Inferior parietal cortex (tissue), 1 donor: Measurements from ENCODE around the gene SHROOM2.

ENCODE experiments used
- DNase-seq: peaks from one replicate; pipeline ENCODE4 v3.0.0-alpha.2; 2016; ENCODE audit errors: extremely low spot score

SHROOM2 gene

GRCh38 chrX:9862953-9863352 is 76.7 kb downstream of the SHROOM2 start:
- no peak for DNase-seq

DNA sequence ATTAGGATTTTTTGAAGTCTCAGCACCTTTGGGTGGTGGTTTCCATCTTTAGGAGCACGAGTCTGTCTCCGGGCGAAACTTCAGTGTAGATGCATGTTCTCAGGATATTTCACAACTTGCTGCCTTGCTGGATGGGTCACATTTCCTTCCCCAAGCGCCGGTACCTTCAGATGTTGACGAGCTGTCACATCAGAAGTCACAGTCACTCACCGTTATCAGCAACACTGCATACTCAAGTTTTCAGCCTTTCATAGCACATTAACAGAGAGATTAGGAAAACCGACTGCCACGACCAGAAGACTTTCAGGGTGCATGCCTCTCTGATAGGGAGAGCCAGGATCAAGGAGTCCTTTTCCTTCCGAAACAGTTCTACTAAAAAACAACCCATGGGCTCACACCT is 77.8 kb downstream of the SHROOM2 start:
- DNase-seq, result no peak

DNA sequence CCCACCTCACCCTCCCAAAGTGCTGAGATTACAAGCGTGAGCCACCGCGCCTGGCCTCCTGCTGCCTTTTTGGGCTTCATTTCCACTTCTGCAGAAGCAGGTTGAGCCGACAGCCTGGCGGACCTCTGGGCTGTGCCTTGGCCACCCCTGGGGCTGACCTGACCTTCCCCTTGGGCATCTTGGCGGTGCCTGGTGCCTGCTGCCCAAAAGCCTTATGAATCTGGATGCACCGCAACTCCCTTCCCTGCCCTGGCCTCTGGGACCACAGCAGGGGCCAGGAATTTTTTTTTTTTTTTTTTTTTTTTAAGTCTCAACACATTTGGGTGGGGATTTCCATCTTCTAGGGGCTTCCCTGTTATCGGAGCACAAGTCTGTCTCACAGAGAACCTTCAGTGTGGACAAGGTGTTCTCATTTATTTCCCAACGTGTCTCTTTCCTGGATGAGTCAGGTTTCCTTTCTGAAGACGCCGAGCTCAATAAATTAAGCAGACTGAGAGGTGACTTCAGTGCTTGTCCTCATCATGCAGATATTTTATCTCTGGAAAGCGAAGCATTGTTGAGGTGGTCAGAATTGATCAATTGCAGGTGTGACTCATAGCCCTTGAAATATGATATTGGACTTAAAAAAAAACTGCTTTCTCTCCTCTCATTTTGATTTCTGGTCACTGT is 79.7 kb downstream of the SHROOM2 start:
- DNase-seq, result no peak

DNA sequence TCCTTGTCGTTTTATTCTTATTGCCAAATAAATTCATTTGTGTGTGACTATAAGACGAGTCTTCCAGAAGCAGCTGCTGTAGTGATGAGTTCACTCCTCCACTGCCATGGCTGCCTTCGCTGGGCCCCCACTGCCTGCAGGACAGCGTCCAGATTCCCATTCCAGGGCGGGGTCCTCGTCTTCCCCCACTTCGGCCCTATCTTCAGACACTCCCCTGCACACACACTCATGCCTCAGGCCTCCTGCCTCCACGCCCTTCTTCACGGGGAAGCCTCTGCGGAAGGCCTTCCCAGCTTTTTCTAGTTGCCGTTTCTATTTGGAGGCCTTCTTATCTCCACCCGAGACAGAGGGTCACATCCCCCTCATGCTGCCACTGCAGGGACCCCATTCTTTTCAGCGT is 80.4 kb downstream of the SHROOM2 start:
- DNase-seq, result no peak

GRCh38 chrX:9867226-9867625 is 81.0 kb downstream of the SHROOM2 start:
- no peak for DNase-seq

DNA sequence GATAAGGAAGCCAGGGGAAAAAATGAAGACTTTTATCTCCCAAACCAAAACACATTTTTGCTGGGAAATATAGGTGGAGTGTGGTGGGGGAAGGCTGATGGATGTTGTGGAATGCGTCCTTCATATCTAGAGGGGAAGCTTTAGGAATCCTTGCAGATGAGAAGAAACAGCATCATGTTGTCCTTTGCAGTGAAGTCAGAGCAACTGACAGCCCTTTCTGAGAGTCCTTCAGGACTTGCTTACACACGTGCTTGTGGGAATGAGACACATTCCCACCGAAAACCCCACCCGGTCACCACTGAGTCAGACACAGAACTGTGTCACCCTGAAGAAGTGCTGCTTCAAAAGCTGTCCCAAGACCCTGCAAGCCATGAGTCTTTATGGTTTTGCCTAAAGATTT is 81.5 kb downstream of the SHROOM2 start:
- DNase-seq, result no peak

DNA sequence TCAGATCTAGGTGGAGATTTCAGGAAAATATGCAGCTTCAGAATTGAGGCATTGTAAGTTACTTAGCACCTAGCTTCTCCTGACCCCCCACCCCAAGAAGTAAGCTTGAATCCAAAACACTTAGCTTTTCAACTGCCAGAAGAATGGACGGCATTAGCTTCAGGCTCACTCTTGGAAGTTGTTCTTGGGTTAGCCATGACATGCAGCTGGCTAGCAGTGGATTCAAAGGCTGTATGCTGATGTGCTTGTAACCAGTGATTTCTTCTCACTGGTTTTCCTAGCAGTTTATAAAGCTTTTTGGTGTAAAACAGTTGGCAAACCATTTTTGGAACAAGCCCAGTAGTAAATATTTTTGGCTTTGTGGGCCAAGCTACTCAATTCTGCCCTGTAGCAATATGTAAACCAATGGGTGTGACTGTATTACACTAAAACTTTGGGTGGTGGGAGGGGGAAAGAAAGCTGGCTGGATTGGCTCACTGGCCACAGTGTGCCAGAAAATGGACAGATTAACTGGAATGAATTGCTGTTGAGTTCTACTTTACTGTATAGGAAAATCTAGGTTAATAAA is 85.6 kb downstream of the SHROOM2 start:
- no peak for DNase-seq

- DNase-seq, result no peak
These were observed 87.1 kb downstream of the SHROOM2 start for GRCh38 chrX:9873360-9873759.

DNA sequence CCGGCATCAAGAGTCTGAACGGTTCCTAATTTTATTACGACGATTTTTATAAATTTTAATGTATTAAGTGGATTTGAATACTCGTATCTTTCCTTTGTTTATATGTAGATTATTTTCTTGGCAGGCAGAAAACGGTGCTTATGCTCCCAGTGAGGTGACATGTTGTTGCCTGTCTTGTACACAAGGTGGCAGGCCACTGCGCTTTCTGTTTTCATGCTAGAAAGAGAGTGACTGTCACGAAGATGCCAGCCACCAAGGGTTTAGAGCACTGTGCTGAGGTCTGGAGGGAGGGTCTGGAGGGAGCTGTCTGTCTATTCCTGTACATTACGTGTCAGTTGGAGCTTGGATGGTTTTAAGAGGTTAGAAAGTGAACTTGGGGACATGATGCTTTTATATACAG is 87.7 kb downstream of the SHROOM2 start:
- DNase-seq, result peak; percentile 60

DNA sequence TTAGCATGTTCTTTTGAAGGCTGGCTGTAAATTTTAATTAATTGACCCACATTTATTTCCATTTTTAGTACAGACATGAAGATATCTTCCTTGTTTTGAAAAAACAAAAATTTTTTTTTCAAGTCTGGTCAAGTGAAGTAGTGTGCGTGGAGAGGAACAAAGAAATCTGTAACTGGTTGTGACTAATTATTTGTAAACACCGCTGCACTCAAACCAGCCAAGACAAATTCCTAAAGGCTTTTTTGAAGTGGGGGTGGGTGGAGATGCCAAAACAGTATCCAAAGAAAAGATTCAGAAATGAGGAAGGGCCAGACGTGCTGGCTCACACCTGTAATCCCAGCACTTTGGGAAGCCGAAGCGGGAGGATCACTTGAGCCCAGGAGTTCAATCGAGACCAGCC is 88.3 kb downstream of the SHROOM2 start:
- DNase-seq, result no peak

DNA sequence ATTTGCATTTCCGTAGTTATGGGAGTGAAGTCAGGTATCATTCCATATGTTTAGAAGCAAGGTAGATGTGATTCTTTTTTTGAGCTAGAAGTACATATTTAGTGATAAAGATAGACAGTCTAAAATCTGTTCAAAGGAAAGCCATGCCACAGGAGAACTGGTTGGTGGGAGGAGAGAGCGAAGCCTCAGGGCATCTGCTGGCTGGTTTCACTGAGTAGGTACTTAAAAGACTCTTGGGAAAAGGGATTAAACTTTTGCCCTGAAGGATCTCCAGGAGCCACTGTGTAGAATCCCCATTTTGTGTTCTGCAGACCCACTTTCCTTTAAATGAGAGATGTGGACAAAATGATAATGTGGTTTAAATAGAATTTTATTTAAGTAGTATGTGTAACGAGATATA is 89.6 kb downstream of the SHROOM2 start:
- DNase-seq, result no peak

DNA sequence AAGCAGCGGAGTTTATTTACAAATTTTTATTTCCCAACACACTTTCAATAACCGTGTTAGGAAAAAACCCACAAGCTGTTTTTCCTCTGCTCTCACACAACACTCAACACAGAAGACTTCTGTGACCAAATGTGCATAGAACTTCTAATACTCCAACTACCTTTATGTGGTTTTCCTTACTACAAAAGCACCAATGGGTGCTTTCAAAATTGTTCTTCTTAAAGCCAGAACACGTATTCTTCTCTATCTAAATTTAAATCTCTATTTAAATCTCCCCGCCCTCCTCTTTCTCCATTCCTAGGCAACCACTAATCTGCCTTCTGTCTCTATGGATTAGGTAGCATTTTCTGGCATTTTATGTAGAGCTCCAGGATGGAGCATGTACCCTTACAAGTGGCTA is 90.0 kb downstream of the SHROOM2 start:
- DNase-seq, result no peak

DNA sequence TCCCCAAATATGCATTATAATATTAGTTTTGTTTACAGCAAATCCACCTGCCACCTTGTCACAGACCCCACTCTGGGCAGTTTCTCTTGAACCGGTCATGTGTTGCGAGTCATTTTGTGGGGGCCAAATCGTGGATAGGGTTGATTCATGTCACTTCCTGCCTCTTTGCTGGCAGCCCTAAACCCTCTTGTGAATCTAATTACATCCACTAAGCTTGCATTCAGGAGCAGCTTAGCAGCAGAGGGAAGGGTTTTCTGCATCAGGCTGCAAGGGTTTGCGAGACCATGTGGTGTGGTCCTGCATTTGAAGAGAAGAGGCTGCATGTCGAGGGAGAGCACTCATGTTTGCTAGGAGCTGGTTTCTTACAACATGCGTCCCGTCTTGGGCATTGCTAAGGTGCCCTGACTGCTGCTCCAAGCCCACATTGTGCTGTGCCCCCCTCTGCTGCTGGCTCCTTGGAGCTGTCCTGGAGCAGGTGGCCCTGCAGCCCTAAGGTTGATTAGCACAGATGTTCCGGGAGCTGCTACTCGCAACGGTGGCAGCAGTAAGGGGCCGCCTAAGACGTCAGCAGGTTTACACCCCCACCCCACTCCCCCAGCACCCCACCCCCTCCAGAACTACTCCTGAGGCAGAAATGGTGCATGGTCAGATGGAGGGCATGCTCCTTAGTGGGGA is 92.1 kb downstream of the SHROOM2 start:
- DNase-seq, result no peak

GRCh38 chrX:9880237-9880636 is 94.0 kb downstream of the SHROOM2 start:
- no peak for DNase-seq

GRCh38 chrX:9880870-9881269 is 94.6 kb downstream of the SHROOM2 start:
- no peak for DNase-seq

- peak; percentile 26 for DNase-seq
These were observed 96.6 kb downstream of the SHROOM2 start for GRCh38 chrX:9882669-9883446.

DNA sequence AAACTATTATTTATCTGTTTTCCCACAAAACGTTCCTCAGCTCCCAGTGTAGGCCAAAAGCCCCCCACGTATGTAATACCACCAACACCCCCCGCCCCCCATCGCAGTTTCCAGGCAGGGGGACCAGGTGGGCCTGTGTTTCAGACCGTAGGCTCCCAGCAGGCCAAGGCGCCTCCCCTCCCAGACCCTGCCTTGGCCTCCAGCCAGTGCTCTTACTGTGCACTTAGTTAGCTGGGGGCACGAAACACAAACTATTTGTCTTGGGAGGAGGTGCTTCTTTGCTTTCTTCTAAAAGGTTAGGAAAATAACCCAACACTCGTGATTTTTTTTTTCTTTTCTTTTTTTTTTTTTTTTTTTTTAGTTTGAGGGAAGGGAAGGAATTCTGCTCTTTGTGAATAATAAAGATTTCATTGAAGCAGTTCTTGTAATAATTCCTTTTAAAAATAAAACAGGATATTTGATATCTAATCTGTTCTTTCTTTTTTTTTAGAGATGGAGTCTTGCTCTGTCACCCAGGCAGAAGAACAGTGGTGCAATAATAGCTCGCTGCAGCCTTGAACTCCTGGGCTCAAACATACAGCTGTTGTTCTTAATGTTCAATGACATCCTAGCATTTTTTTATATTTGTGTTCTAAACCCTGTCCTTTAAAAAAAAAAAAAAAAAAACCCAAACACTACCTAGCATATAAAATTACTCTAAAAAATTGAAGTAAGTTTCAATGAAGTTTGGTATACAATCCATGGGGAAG is 98.0 kb downstream of the SHROOM2 start:
- DNase-seq, result no peak

DNA sequence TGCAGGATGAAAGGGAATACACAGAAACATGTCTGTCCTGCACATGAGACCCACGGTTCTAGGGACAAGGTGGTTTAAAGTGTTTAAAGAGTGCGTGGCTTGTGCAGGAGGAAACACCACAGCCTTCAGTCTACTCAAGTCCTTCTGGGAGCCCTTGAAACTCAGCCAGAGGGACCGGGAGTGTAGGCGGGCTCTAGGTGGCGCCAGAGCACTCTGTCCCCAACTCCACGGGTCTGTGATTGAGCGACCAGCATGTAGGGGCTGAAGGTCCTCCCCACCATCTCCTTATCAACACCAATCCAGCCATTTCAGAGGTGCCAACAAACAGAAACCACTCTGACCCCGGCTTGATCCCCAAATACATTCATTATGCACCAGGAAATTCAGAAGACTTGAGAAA is 98.9 kb downstream of the SHROOM2 start:
- peak; percentile 69 for DNase-seq

GRCh38 chrX:9887659-9888297 is 101.5 kb downstream of the SHROOM2 start:
- no peak for DNase-seq

- no peak for DNase-seq
These were observed 102.8 kb downstream of the SHROOM2 start for GRCh38 chrX:9888953-9889470.

- no peak for DNase-seq
These were observed 104.5 kb downstream of the SHROOM2 start for GRCh38 chrX:9890681-9891091.
